Endothelial cell of umbilical vein (primary cell): Measurements from ENCODE around the gene AEBP1. TPM values are rescaled to one million over a fixed set of nuclear protein-coding genes. Genes with fewer than 3 reads are reported as not detected.

Source experiments
- BruUV-seq: library from RNA; stranded (reverse); fragments of 400-500 nt; replicated peaks from 2 replicates; lab custom pipeline; 2021; lab: Mats Ljungman, UMichigan
- CTCF ChIA-PET: fragments of 300-600, 350-600 bp; sonication (Branson Sonifier 250); formaldehyde crosslinking; loops from one replicate; lab custom pipeline; 2021; ENCODE audit warnings: antibody characterized with exemption, inconsistent platforms; lab: Charles Lee
- POLR2A ChIA-PET: fragments of 300-600, 350-600 bp; sonication (Branson Sonifier 250); formaldehyde crosslinking; loops from one replicate; lab custom pipeline; 2021; ENCODE audit warnings: antibody characterized with exemption, inconsistent platforms; lab: Charles Lee
- DNase-seq: peaks from one replicate; pipeline ENCODE4 v3.0.0-alpha.2; 2011; ENCODE audit warnings: low read depth, low spot score
- FAIRE-seq: peaks from 2 replicates; lab custom pipeline; 2011; peaks lifted over from hg19 to GRCh38; lab: Jason Lieb, UNC
- H2AFZ ChIP-seq: 2 replicates; pipeline ENCODE4 v1.6.0; 2012; ENCODE audit warnings: low read depth, low read length, control low read depth, inconsistent platforms
- H3K27ac ChIP-seq: 2 replicates; pipeline ENCODE4 v1.5.1; 2011; ENCODE audit warnings: low read depth, mild to moderate bottlenecking, control low read depth, low read length, moderate library complexity; ENCODE audit not compliant: insufficient read depth
- H3K27me3 ChIP-seq, 2 experiments: 2 replicates each; pipeline versions ENCODE4 v1.6.0 to v1.6.1; 2011; ENCODE audit warnings: low read length in 2 of 2, mixed read lengths in 1 of 2; ENCODE audit not compliant: control insufficient read depth in 2 of 2, insufficient read depth in 2 of 2
- H3K36me3 ChIP-seq, 2 experiments: 2 replicates in 1 of 2; 3 replicates in 1 of 2; pipeline ENCODE4 v1.5.1; 2011; ENCODE audit warnings: low read length in 2 of 2, mild to moderate bottlenecking in 1 of 2, moderate library complexity in 1 of 2; ENCODE audit not compliant: control insufficient read depth in 2 of 2, insufficient read depth in 2 of 2; ENCODE audit errors: extremely low read depth in 1 of 2
- H3K4me1 ChIP-seq: 3 replicates; pipeline ENCODE4 v1.5.1; 2011; ENCODE audit warnings: mild to moderate bottlenecking, low read length; ENCODE audit not compliant: control insufficient read depth, insufficient read depth; ENCODE audit errors: extremely low read depth
- H3K4me2 ChIP-seq: 2 replicates; pipeline ENCODE4 v1.6.1; 2011; ENCODE audit warnings: low read length, control low read depth, mixed read lengths; ENCODE audit not compliant: insufficient read depth
- H3K4me3 ChIP-seq, 3 experiments: fragments of 200-600 bp in 1 of 3; sonication (generic), shearing (Covaris generic) in 1 of 3; replicated peaks in 1 of 3; 2 replicates each; pipeline ENCODE4 v1.5.1; 2011 to 2016; ENCODE audit warnings: control low read depth in 3 of 3, low read length in 3 of 3, mild to moderate bottlenecking in 2 of 3, inconsistent platforms in 1 of 3, low read depth in 1 of 3, moderate library complexity in 1 of 3; ENCODE audit not compliant: insufficient read depth in 1 of 3
- H3K79me2 ChIP-seq: 2 replicates; pipeline ENCODE4 v1.6.0; 2012; ENCODE audit warnings: low read length, inconsistent platforms; ENCODE audit not compliant: control insufficient read depth, insufficient read depth
- H3K9ac ChIP-seq: replicated peaks from 2 replicates; pipeline ENCODE3; 2011; ENCODE audit warnings: low read length, control low read depth; ENCODE audit not compliant: insufficient read depth; ENCODE audit errors: extremely low read depth
- H3K9me1 ChIP-seq: replicated peaks from 3 replicates; pipeline ENCODE4 v1.6.0; 2011; ENCODE audit warnings: mild to moderate bottlenecking, low read length; ENCODE audit not compliant: control insufficient read depth, insufficient read depth; ENCODE audit errors: extremely low read depth
- H3K9me3 ChIP-seq: replicated peaks from 2 replicates; pipeline ENCODE4 v1.5.1; 2012; ENCODE audit warnings: low read length, inconsistent platforms; ENCODE audit not compliant: control insufficient read depth, insufficient read depth
- H4K20me1 ChIP-seq: replicated peaks from 2 replicates; pipeline ENCODE3; 2011; ENCODE audit warnings: mild to moderate bottlenecking, low read length; ENCODE audit not compliant: control insufficient read depth, insufficient read depth; ENCODE audit errors: extremely low read depth
- CTCF ChIP-seq, 2 donors: IDR thresholded peaks; 1 replicate in 1 of 2; 2 replicates in 1 of 2; pipeline ENCODE4 v1.5.1; 2011; ENCODE audit warnings: low read length in 2 of 2, mild to moderate bottlenecking in 2 of 2, moderate library complexity in 2 of 2, control low read depth in 1 of 2, inconsistent platforms in 1 of 2, low read depth in 1 of 2; ENCODE audit not compliant: insufficient read depth in 1 of 2; ENCODE audit errors: extremely low read depth in 1 of 2
- EZH2 ChIP-seq: IDR thresholded peaks from 2 replicates; pipeline ENCODE4 v1.6.1; 2012; ENCODE audit warnings: borderline replicate concordance, low read depth, mild to moderate bottlenecking, moderate library complexity, low read length, inconsistent platforms; ENCODE audit not compliant: severe bottlenecking
- FOS ChIP-seq: IDR thresholded peaks from 2 replicates; pipeline ENCODE4 v1.6.1; 2011; ENCODE audit warnings: mild to moderate bottlenecking, low read length, moderate library complexity, borderline replicate concordance; ENCODE audit not compliant: insufficient read depth
- GATA2 ChIP-seq: IDR thresholded peaks from 2 replicates; pipeline ENCODE4 v1.7.0; 2011; ENCODE audit warnings: low read depth, mild to moderate bottlenecking, moderate library complexity, mixed read lengths, low read length; ENCODE audit not compliant: insufficient read length, insufficient read depth
- JUN ChIP-seq: IDR thresholded peaks from 2 replicates; pipeline ENCODE4 v1.6.1; 2011; ENCODE audit warnings: borderline replicate concordance, low read depth; ENCODE audit not compliant: insufficient read length, insufficient read depth
- MAX ChIP-seq: IDR thresholded peaks from 2 replicates; pipeline ENCODE4 v1.6.1; 2011; ENCODE audit not compliant: insufficient read depth, insufficient read length
- MYC ChIP-seq: IDR thresholded peaks from one replicate; pipeline ENCODE4 v1.6.1; 2011; ENCODE audit warnings: mild to moderate bottlenecking, low read depth, low read length
- POLR2A ChIP-seq: IDR thresholded peaks from 2 replicates; pipeline ENCODE4 v1.6.1; 2012; ENCODE audit warnings: low read depth, mild to moderate bottlenecking, control low read depth, low read length
- POLR2AphosphoS5 ChIP-seq: IDR thresholded peaks from 2 replicates; pipeline ENCODE4 v1.6.1; 2012; ENCODE audit warnings: low read depth, mild to moderate bottlenecking, control low read depth, low read length, moderate library complexity; ENCODE audit not compliant: insufficient read depth
- dilution Hi-C: fragments of 300-500 bp; cut with MboI; formaldehyde crosslinking; loops from one replicate; pipeline ENCODE4 v1.15.0; 2019; ENCODE audit warnings: low sequenced_read_pairs; ENCODE audit not compliant: extremely low pct_ligation_motif_present
- intact Hi-C: fragments of 100-400 bp; cut with micrococcal nuclease; formaldehyde crosslinking; loops from one replicate; pipeline ENCODE4 v1.10.0; 2022
- polyA plus RNA-seq, 4 experiments: library from polyadenylated mRNA; depleted of rRNA in 3 of 4; stranded (reverse) in 3 of 4; unstranded in 1 of 4; fragments of >200 nt; gene quantifications; 2 replicates each; pipeline versions ENCODE4 v1.2.1 to v1.2.3, GENCODE V29; 2011 to 2012; ENCODE audit warnings: missing spikeins in 1 of 4
- total RNA-seq: library from RNA; stranded (reverse); gene quantifications from 2 replicates; pipeline ENCODE4 v1.2.3, GENCODE V29; 2021

Gene AEBP1
- total and polyA plus RNA-seq, 2 donors (not counting 3 experiments of a cell fraction or from before 2014, with no cell fraction given) = 20.6 to 48.0 TPM

- no peaks in the 10 kb centered on the region for H4K20me1 ChIP-seq
- no peak overlapping the region for H3K27ac ChIP-seq
- no peaks in the 10 kb centered on the region for H3K9me3 ChIP-seq
- peaks cover 0 to 21% of the 10 kb centered on the region in 2 experiments for H3K36me3 ChIP-seq
- no peaks in the 10 kb centered on the region for H3K79me2 ChIP-seq
- H2AFZ ChIP-seq = no peak overlapping the region
- no peak overlapping the region for H3K4me3 ChIP-seq
- no TSS peak for BruUV-seq
- dilution Hi-C loops (no loop called here), intact Hi-C loops (no loop called here)
- ChIA-PET CTCF (interaction anchor here (1.2 to 1.8 kb wide), 2 partner anchors 8 to 44 kb away, joined by 3 to 8 read pairs; no protein-coding TSS in a partner anchor), POLR2A (no interaction called here)
- no peak overlapping the region for H3K4me2 ChIP-seq
- H3K9ac ChIP-seq = no peak overlapping the region
- peaks cover 4% of the 10 kb centered on the region for H3K4me1 ChIP-seq
- FAIRE-seq (no peak), DNase-seq (no peak)
- TF ChIP-seq MAX (no peak), FOS (no peak), POLR2A (no peak), CTCF (IDR thresholded peaks at IDR 0.05; ENCODE audit: extremely low read depth in 1 of 2, insufficient read depth in 1 of 2, low read depth in 1 of 2, low read length in 2 of 2) (no peak), JUN (no peak), GATA2 (no peak), POLR2AphosphoS5 (no peak), EZH2 (no peak), MYC (no peak)
- no peaks in the 10 kb centered on the region for H3K9me1 ChIP-seq
- no peaks in the 10 kb centered on the region for H3K27me3 ChIP-seq
Observed at GRCh38 chr7:44080118-44080517, 24.0 kb upstream of the AEBP1 start.
